AG09309 (cell line): ENCODE data around the gene TMEM63A.

Experiments used
- DNase-seq: peaks from one replicate; pipeline ENCODE4 v3.0.0-alpha.2; 2010; ENCODE audit warnings: low read depth
- H3K4me3 ChIP-seq: 2 replicates; pipeline ENCODE4 v1.5.1; 2011; ENCODE audit warnings: mild to moderate bottlenecking, low read depth, low read length, moderate library complexity; ENCODE audit not compliant: control insufficient read depth
- TF ChIP-seq, protein P1 (sequence below): IDR thresholded peaks from 2 replicates; pipeline ENCODE4 v1.5.1; 2011; ENCODE audit warnings: mild to moderate bottlenecking, low read depth, low read length, inconsistent platforms; ENCODE audit not compliant: insufficient read depth, control insufficient read depth; ENCODE audit errors: missing control alignments

TMEM63A gene

DNA sequence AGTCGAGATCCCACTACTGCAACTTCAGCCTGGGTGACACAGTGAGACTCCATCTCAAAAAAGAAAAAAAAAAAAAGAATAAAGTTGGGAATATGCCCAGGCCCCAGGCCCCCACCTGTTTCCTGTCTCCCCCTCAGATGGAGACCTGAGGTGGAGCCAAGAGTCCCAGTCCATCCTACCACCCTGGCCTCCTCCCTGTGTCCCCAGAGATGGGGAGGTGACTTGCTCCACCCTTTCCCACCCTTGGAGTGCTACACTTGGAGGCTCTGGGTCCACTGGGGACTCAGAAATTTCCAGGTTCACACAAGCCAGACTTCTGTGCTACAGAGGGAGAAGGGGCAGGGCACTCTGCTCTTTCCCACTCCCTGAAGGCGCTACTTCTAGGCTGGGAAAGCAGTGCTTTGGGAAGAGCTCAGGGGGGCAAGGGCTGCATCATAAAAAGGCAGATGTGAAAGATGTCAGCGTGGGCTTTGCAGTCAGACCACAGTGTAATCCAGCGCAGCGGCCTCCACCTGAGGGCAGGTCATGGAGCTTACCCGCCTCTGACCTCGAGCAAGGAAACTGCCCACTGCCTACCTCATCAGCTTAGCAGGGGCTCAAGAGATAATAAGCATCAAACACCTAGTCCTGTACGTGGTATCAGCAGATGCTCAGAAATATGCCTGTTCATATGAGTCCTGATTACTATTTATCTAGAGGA, 13.4 kb downstream of the TMEM63A start:
- TF ChIP-seq, protein P1, sequence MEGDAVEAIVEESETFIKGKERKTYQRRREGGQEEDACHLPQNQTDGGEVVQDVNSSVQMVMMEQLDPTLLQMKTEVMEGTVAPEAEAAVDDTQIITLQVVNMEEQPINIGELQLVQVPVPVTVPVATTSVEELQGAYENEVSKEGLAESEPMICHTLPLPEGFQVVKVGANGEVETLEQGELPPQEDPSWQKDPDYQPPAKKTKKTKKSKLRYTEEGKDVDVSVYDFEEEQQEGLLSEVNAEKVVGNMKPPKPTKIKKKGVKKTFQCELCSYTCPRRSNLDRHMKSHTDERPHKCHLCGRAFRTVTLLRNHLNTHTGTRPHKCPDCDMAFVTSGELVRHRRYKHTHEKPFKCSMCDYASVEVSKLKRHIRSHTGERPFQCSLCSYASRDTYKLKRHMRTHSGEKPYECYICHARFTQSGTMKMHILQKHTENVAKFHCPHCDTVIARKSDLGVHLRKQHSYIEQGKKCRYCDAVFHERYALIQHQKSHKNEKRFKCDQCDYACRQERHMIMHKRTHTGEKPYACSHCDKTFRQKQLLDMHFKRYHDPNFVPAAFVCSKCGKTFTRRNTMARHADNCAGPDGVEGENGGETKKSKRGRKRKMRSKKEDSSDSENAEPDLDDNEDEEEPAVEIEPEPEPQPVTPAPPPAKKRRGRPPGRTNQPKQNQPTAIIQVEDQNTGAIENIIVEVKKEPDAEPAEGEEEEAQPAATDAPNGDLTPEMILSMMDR = no peak
- no peak overlapping the region for H3K4me3 ChIP-seq
- DNase-seq = no peak

DNA sequence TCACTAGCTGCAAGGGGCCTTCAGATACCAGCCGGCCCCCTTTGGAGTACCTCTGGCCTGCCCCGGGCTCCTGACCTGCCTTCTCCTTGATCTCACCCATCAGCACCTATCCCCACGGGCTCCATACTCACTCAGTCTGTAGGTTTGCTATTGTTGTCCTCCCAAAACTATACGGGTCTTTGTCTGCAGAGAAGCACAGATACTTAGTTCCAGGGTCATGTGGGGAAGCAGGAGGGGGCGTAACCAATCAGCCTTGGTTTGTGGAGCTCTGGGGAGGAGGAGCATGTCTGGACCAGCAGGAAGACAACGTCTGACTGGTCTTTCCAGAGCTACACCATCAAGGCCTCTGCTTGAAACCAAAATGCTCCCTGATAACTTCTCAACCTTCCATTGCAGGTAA, 15.2 kb downstream of the TMEM63A start:
- no peak overlapping the region for H3K4me3 ChIP-seq
- TF ChIP-seq, protein P1 = no peak

DNA sequence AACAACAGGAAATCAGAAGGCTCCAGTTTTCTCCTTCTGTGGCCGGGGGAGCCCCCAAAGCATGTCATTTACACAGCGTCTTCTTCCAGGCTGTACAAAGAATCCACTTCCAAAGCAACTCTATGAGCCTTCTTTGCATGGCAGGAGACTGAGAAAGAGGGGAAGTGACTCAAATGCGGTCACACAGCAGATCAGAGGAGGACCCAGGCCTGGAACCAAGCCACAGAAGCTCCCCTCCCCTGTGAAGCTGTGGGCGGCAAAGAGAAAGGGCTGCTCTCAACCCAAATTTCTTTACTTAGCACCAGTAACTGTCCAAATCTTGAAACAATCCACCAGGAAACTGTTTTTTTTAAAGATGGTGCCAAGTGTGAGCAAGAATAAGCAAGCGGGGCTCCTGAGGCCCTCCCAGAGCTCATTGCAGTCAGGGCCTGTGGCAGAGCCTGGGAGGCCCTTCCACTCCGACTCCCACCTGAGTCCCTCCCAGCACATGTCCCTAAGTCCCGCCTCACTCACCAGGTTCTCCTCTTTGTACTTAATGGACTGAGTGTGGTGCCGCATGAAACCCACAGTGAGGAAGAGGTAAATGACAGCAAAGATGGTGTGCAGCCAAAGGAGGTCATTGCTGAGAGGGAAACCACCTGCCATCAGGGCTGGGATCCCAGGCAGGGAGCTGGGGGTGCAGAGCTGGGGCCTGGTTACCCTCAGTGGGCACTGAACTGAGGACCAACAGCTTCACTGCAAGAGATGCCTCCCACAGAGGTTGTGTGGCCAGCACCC, 15.9 kb downstream of the TMEM63A start:
- H3K4me3 ChIP-seq = no peak overlapping the region
- DNase-seq = no peak

More for the DNA sequence above, 15.2 kb downstream of the TMEM63A start:
- no peak for DNase-seq

DNA sequence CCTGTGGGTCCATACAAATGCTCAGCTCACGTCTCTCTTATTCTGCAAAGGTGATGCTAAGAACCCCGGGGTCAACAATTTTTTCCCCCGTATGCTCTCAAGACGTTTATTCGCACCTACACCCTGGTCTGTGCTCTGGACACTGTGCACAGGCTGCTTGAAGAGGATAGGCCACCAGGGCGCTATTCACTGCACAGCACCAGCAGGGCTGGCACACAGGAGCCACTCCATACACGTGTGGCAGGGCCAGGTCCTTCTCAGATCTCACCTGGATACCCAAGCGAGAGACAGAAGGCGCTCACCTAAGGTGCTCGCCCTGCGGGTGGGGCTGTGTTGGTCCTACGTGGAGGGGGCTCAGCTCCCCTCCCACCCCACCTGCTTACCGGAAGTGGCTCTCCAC, 16.7 kb downstream of the TMEM63A start:
- TF ChIP-seq, protein P1 = no peak
- no peak overlapping the region for H3K4me3 ChIP-seq
- DNase-seq = no peak

More for the DNA sequence above, 15.9 kb downstream of the TMEM63A start:
- TF ChIP-seq, protein P1 = no peak

DNA sequence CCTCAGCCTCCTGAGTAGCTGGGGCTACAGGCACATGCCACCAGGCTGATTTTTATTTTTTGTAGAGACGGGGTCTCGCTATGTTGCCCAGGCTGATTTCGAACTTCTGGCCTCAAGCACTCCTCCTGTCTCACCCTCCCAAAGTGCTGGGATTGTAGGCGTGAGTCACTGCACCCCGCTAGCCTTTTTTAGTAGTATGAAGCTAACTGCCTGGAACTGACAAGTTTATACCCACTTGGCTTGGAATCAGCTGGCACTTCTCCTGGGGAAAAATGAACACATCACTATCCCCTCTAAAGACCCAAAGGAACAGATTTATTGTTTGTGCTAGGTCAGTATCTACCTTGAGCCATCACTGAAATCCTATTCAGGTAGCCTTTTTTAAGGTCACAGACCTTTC, 19.0 kb downstream of the TMEM63A start:
- no peak overlapping the region for H3K4me3 ChIP-seq
- TF ChIP-seq, protein P1 = no peak
- no peak for DNase-seq

DNA sequence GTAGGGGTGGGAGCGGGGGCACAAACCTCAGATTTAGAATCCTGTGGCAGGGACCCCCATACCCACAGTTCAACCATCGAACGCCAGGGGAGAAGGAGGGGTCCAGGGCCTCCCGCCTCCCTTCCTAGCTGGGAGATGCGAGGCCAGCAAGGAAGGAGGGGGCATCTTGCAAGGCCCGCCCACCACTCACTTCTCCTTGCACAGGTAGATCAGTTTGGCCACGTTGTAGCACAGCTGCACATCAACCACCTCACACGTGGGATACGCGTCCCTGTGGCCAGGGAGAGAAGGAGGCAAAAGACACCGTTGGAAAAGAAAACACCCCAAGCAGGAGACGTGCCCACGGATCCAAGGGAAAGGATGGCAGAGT, 19.6 kb downstream of the TMEM63A start:
- TF ChIP-seq, protein P1 = no peak
- H3K4me3 ChIP-seq = no peak overlapping the region
- no peak for DNase-seq
